Measurements from ENCODE around the gene SELPLG.
"Not testable (repeated sequence)": the region's sequence is repeated elsewhere in the genome, so short reads cannot be mapped to it uniquely, and the experiment has no call there.

The SELPLG gene

DNA sequence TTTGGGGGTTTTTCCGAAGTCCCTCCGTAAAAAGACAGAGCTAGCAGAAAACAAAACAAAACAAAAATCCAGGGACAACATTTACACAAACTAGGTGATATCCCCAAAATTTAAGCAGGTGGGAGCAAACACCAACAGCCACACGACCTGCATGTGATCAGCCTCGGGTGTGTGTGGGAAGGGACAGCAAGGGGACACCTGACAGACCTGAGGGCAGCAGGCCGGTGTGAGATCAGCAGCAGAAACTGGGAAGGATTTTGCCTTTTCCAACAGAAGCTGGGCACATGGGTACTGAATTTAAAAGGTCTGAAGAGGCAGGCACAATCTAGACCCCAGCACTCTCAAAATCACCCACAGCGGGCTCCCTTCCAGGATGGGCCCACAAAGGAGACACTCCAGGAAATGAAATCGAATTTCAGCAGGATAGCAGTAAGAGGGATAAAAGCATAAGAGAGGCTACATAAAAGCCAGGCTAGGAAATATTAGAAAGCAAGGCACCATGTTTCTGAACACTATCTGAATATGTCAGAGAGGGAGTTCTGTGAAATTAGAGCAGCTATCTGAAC is 36.5 kb upstream of the SELPLG start:
- Histone ChIP-seq H3K4me3 (ENCODE audit: low read length in 2 of 2) (no peak overlapping the region), H3K9me3 (ENCODE audit: control insufficient read depth in 2 of 2, low read length in 2 of 2) (no peaks in the 10 kb centered on the region), H3K9ac (ENCODE audit: low read depth in 1 of 2, low read length in 2 of 2) (no peak overlapping the region), H3K27ac (ENCODE audit: low read depth in 2 of 2, low read length in 2 of 2) (no peak overlapping the region), H3K27me3 (ENCODE audit: control insufficient read depth in 2 of 2, insufficient read depth in 2 of 2, low read length in 2 of 2) (no peaks in the 10 kb centered on the region), H3K36me3 (ENCODE audit: control insufficient read depth in 2 of 2, insufficient read depth in 2 of 2, low read length in 2 of 2) (peaks cover 4 to 10% of the 10 kb centered on the region in 2 donors), H3K4me1 (ENCODE audit: control insufficient read depth in 2 of 2, insufficient read depth in 2 of 2, low read length in 2 of 2) (peaks cover 9 to 12% of the 10 kb centered on the region in 2 donors)

DNA sequence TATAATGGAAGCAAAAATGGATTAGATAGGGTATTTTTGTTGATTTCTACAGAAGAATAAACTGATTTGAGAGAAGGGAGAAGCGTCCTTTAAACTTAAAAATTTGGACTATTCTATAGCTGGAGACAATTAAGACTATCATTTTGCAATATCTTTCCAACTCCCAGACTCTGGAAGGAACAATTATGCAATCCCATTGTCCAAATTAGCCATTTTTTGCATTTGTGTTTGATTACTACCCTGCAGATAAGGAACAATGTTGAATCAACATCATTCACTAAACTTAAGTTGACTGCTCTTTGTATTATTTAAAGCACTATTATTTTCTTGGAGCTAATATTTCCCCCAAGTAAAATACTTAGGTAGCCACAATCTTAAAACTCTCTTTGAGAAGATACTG is 34.8 kb upstream of the SELPLG start:
- H3K27ac ChIP-seq (ENCODE audit: low read depth in 2 of 2, low read length in 2 of 2): no peak overlapping the region
- no peaks in the 10 kb centered on the region for H3K9me3 ChIP-seq (ENCODE audit: control insufficient read depth in 2 of 2, low read length in 2 of 2)
- no peak overlapping the region for H3K9ac ChIP-seq (ENCODE audit: low read depth in 1 of 2, low read length in 2 of 2)
- peaks cover 13 to 16% of the 10 kb centered on the region in 2 donors for H3K4me1 ChIP-seq (ENCODE audit: control insufficient read depth in 2 of 2, insufficient read depth in 2 of 2, low read length in 2 of 2)
- H3K36me3 ChIP-seq (ENCODE audit: control insufficient read depth in 2 of 2, insufficient read depth in 2 of 2, low read length in 2 of 2): peaks cover 0 to 3% of the 10 kb centered on the region in 2 donors
- no peaks in the 10 kb centered on the region for H3K27me3 ChIP-seq (ENCODE audit: control insufficient read depth in 2 of 2, insufficient read depth in 2 of 2, low read length in 2 of 2)
- H3K4me3 ChIP-seq (ENCODE audit: low read length in 2 of 2): no peak overlapping the region

DNA sequence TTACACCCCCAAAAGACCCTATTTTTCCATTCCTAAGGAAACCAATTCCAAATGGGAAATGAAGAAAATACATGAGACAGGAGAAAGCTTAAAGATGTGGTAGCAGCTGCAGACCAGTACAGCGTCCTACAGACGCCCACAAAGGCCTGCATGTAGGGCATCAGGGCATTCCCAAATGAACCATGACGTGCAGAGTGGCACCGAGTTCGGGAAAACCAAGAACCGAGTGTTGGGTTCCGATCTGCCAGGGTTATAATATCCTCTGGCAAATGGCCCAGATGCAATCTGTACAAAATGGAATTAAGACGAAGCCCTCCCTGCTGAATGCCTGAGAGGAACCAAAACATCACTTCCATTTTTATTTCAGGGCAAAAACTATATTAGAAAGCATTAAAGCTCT is 34.4 kb upstream of the SELPLG start:
- no peaks in the 10 kb centered on the region for H3K9me3 ChIP-seq (ENCODE audit: control insufficient read depth in 2 of 2, low read length in 2 of 2)
- H3K4me1 ChIP-seq (ENCODE audit: control insufficient read depth in 2 of 2, insufficient read depth in 2 of 2, low read length in 2 of 2): peaks cover 13 to 16% of the 10 kb centered on the region in 2 donors

DNA sequence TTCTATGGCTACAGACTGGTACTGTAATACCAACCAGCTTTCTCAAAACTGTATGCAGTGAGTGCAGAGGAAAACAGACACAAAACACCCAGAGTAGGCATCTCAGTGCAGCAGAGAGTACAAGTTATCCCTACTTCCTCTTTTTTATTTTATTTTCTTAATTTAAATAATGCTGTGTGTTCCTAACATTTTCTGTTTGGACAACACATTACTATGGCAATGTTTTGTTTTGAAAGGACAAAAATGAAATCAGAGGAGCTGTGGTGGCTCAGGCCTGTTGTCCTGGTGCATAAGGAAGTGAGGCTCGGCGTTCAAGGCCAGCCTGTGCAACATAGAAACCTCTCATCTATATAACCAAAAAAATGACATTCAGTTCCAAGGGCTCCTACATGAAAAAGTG is 33.7 kb upstream of the SELPLG start:
- no peak overlapping the region for H3K9ac ChIP-seq (ENCODE audit: low read depth in 1 of 2, low read length in 2 of 2)
- H3K4me1 ChIP-seq (ENCODE audit: control insufficient read depth in 2 of 2, insufficient read depth in 2 of 2, low read length in 2 of 2): peaks cover 13 to 16% of the 10 kb centered on the region in 2 donors
- peak overlapping the region in 1 of 2 donors; percentile 27 for H3K27ac ChIP-seq (ENCODE audit: low read depth in 2 of 2, low read length in 2 of 2)
- H3K27me3 ChIP-seq (ENCODE audit: control insufficient read depth in 2 of 2, insufficient read depth in 2 of 2, low read length in 2 of 2): no peaks in the 10 kb centered on the region
- no peaks in the 10 kb centered on the region for H3K36me3 ChIP-seq (ENCODE audit: control insufficient read depth in 2 of 2, insufficient read depth in 2 of 2, low read length in 2 of 2)
- no peak overlapping the region for H3K4me3 ChIP-seq (ENCODE audit: low read length in 2 of 2)
- H3K9me3 ChIP-seq (ENCODE audit: control insufficient read depth in 2 of 2, low read length in 2 of 2): no peaks in the 10 kb centered on the region

More for the DNA sequence above, 34.4 kb upstream of the SELPLG start:
- peaks cover 0 to 3% of the 10 kb centered on the region in 2 donors for H3K36me3 ChIP-seq (ENCODE audit: control insufficient read depth in 2 of 2, insufficient read depth in 2 of 2, low read length in 2 of 2)
- H3K9ac ChIP-seq (ENCODE audit: low read depth in 1 of 2, low read length in 2 of 2): no peak overlapping the region
- no peaks in the 10 kb centered on the region for H3K27me3 ChIP-seq (ENCODE audit: control insufficient read depth in 2 of 2, insufficient read depth in 2 of 2, low read length in 2 of 2)
- peak overlapping the region in 1 of 2 donors; percentile 27 for H3K27ac ChIP-seq (ENCODE audit: low read depth in 2 of 2, low read length in 2 of 2)
- no peak overlapping the region for H3K4me3 ChIP-seq (ENCODE audit: low read length in 2 of 2)

DNA sequence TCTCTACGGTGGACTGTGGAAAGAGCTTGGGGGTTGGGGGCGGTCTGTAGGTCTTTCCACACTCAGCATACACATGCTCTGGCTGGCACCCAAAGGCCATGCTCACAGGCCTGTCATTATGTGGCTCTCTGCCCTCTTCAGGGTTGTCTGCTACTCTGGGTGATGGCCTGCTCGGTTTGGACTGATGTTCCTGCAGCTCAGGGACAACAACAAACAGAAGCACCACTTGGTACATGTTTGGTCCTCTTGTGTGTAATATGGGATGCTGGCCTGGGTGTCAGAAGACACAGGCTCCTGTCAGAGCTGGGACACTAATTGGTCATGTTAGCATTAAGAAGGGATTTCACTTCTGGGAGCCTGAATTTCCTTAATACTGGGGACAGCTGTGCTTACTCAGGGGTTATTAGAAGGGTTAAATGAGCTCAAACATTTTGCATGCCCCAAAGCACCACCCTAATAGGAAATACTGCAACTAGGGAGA is 32.7 kb upstream of the SELPLG start:
- peaks cover 13 to 16% of the 10 kb centered on the region in 2 donors for H3K4me1 ChIP-seq (ENCODE audit: control insufficient read depth in 2 of 2, insufficient read depth in 2 of 2, low read length in 2 of 2)
- H3K9ac ChIP-seq (ENCODE audit: low read depth in 1 of 2, low read length in 2 of 2): peak overlapping the region in 1 of 2 donors; percentile 41
- H3K9me3 ChIP-seq (ENCODE audit: control insufficient read depth in 2 of 2, low read length in 2 of 2): no peaks in the 10 kb centered on the region

DNA sequence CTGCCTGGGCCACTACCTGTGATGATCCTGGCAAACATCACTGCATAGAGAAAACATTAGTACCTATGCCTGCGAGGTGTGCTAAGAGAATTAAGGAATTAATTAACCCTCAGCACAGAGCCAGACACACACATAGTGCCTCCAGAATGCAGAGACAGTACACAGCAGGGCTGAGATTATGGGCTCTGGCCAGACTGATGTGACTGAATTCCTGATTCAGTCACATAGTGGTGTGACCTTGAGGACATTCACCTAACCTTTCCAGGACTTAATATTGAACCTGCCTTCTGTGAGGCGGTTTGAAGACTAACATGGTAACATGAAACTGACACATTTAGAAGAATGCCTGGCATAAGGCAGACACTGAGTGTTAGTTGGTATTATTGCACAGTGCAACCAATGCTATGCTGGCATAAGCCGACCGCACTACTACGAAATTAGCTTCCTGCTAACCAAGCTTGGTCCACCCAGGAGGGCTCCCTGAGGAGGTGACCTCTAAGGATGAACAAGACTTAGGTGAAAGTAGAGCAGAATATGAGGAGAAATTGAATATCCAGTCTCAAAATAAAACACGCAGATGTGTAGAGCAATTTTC is 32.0 kb upstream of the SELPLG start:
- Histone ChIP-seq H3K27me3 (ENCODE audit: control insufficient read depth in 2 of 2, insufficient read depth in 2 of 2, low read length in 2 of 2) (no peaks in the 10 kb centered on the region), H3K4me3 (ENCODE audit: low read length in 2 of 2) (no peak overlapping the region), H3K27ac (ENCODE audit: low read depth in 2 of 2, low read length in 2 of 2) (peak overlapping the region; percentile 62 to 73), H3K9me3 (ENCODE audit: control insufficient read depth in 2 of 2, low read length in 2 of 2) (no peaks in the 10 kb centered on the region), H3K4me1 (ENCODE audit: control insufficient read depth in 2 of 2, insufficient read depth in 2 of 2, low read length in 2 of 2) (peaks cover 13 to 16% of the 10 kb centered on the region in 2 donors), H3K36me3 (ENCODE audit: control insufficient read depth in 2 of 2, insufficient read depth in 2 of 2, low read length in 2 of 2) (peaks cover 0 to 5% of the 10 kb centered on the region in 2 donors), H3K9ac (ENCODE audit: low read depth in 1 of 2, low read length in 2 of 2) (peak overlapping the region; percentile 20 to 52)

More for the DNA sequence above, 32.7 kb upstream of the SELPLG start:
- H3K27ac ChIP-seq (ENCODE audit: low read depth in 2 of 2, low read length in 2 of 2): peak overlapping the region; percentile 40 to 73
- H3K4me3 ChIP-seq (ENCODE audit: low read length in 2 of 2): no peak overlapping the region
- no peaks in the 10 kb centered on the region for H3K27me3 ChIP-seq (ENCODE audit: control insufficient read depth in 2 of 2, insufficient read depth in 2 of 2, low read length in 2 of 2)
- H3K36me3 ChIP-seq (ENCODE audit: control insufficient read depth in 2 of 2, insufficient read depth in 2 of 2, low read length in 2 of 2): peaks cover 0 to 5% of the 10 kb centered on the region in 2 donors

DNA sequence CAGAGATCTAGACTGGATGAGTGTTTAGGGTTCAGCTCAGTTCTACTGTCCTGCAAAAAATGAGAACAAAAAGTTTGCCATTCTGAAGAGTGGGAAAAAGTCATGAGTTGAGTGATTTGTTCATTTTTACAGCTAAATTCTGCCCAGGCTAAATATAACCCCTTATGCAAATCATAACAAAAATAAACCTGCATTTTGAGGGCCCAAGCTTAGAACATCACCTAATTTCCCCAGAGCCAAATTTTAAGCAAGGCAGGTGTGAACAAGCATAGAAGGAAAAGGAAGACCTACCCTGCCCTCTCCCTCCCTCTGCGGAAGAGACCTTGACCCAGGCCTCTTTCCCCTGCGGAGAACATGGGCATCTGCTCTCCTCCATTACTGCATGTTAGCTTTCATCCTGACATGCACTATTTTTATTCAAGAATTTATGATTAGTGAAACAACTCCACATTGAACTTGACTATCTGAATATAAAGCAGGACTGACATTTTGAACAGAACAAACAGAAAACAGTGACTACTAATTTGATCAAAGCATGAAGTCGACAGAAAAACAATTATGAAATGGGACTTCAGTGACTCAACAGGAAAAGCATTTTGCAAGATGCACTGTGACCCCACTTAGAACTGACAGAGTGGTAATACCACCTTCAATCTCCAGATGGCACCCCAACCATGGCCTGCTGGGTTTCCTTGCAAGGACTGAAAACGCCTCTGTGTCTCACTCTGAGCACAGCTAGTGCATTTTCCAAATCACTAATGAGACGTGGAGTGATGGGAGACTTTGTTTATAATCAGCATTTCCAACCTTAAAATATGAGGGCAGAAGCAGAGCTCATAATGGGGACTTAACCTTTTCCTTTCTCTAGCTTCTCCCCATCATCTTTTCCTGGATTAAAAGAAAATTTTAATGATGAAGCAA is 30.9 kb upstream of the SELPLG start:
- H3K36me3 ChIP-seq (ENCODE audit: control insufficient read depth in 2 of 2, insufficient read depth in 2 of 2, low read length in 2 of 2): peaks cover under 1 to 11% of the 10 kb centered on the region in 2 donors
- peak overlapping the region; percentile 79 to 82 for H3K27ac ChIP-seq (ENCODE audit: low read depth in 2 of 2, low read length in 2 of 2)
- H3K9ac ChIP-seq (ENCODE audit: low read depth in 1 of 2, low read length in 2 of 2): peak overlapping the region; percentile 20 to 72
- H3K9me3 ChIP-seq (ENCODE audit: control insufficient read depth in 2 of 2, low read length in 2 of 2): no peaks in the 10 kb centered on the region
- H3K27me3 ChIP-seq (ENCODE audit: control insufficient read depth in 2 of 2, insufficient read depth in 2 of 2, low read length in 2 of 2): no peaks in the 10 kb centered on the region
- H3K4me1 ChIP-seq (ENCODE audit: control insufficient read depth in 2 of 2, insufficient read depth in 2 of 2, low read length in 2 of 2): peaks cover 13 to 16% of the 10 kb centered on the region in 2 donors
- peak overlapping the region in 1 of 2 donors; percentile 17 for H3K4me3 ChIP-seq (ENCODE audit: low read length in 2 of 2)

DNA sequence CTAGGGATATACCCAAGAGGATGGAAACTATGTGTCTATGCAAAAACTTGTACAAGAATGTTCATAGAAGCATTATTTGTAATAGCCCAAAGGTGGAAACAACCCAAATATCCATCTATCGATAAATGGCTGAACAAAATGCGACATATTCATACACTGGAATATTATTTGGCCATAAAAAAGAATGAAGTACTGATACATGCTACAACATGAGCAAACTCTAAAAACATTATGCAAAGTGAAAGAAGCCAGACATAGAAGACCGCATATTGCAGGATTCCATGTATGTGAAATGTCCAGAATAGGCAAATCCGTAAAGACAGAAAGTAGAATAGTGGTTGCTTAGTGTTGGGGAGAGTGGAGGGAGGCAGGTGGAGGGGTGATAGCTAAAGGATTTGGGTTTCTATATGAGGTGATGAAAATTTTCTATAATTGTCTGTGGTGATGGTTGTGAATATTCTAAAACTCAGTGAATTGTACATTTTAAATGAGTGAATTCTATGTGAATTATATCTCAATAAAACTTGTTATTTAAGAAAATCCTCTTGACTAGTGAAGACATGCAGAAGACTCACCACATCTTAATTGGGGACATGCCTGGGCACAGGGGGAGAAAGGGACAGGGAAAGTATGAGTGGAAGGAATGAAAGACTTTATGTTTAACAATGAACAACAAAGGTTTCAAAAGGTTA is 29.8 kb upstream of the SELPLG start:
- no peak overlapping the region for H3K4me3 ChIP-seq (ENCODE audit: low read length in 2 of 2)
- no peaks in the 10 kb centered on the region for H3K27me3 ChIP-seq (ENCODE audit: control insufficient read depth in 2 of 2, insufficient read depth in 2 of 2, low read length in 2 of 2)
- H3K4me1 ChIP-seq (ENCODE audit: control insufficient read depth in 2 of 2, insufficient read depth in 2 of 2, low read length in 2 of 2): peaks cover 13 to 16% of the 10 kb centered on the region in 2 donors
- no peaks in the 10 kb centered on the region for H3K9me3 ChIP-seq (ENCODE audit: control insufficient read depth in 2 of 2, low read length in 2 of 2)
- peak overlapping the region in 1 of 2 donors; percentile 3 for H3K27ac ChIP-seq (ENCODE audit: low read depth in 2 of 2, low read length in 2 of 2)
- H3K36me3 ChIP-seq (ENCODE audit: control insufficient read depth in 2 of 2, insufficient read depth in 2 of 2, low read length in 2 of 2): peaks cover 6 to 17% of the 10 kb centered on the region in 2 donors
- no peak overlapping the region for H3K9ac ChIP-seq (ENCODE audit: low read depth in 1 of 2, low read length in 2 of 2)

DNA sequence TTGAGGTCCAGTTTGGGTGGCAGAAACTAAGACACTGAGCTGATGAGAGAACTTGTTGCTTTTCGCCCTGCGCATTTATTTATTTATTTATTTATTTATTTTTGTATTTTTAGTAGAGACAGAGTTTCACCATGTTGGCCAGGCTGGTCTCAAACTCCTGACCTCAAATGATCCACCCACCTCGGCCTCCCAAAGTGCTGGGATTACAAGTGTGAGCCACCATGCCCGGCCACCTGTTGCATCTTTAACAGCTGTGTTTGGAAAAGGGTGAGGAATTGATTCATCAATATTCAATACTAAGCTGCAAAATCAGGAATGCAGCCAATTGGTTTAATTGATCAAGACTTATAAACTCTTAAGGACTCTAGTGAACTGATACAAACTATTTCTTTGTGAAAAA is 24.4 kb upstream of the SELPLG start:
- peaks cover 14 to 34% of the 10 kb centered on the region in 2 donors for H3K36me3 ChIP-seq (ENCODE audit: control insufficient read depth in 2 of 2, insufficient read depth in 2 of 2, low read length in 2 of 2)
- not testable (repeated sequence) for H3K27me3 ChIP-seq (ENCODE audit: control insufficient read depth in 2 of 2, insufficient read depth in 2 of 2, low read length in 2 of 2); H3K9me3 ChIP-seq (ENCODE audit: control insufficient read depth in 2 of 2, low read length in 2 of 2); H3K4me1 ChIP-seq (ENCODE audit: control insufficient read depth in 2 of 2, insufficient read depth in 2 of 2, low read length in 2 of 2); H3K4me3 ChIP-seq (ENCODE audit: low read length in 2 of 2); H3K9ac ChIP-seq (ENCODE audit: low read depth in 1 of 2, low read length in 2 of 2)
- peak overlapping the region in 1 of 2 donors; percentile 24 for H3K27ac ChIP-seq (ENCODE audit: low read depth in 2 of 2, low read length in 2 of 2)
